PC-3 (cell line): ENCODE measurements around the gene HLF. TPM values are rescaled to one million over a fixed set of nuclear protein-coding genes. Genes with fewer than 3 reads are reported as not detected.
"Not testable (repeated sequence)": the region's sequence is repeated elsewhere in the genome, so short reads cannot be mapped to it uniquely, and the experiment has no call there.

Experiments
- ATAC-seq: fragments of 200-7000 bp; cut with Tn5 transposase; 2 replicates; pipeline ENCODE4 v1.9.1; 2020; ENCODE audit warnings: mild to moderate bottlenecking, moderate library complexity
- BruUV-seq: library from RNA; stranded (reverse); fragments of 400-500 nt; replicated peaks from 2 replicates; lab custom pipeline; 2021; lab: Mats Ljungman, UMichigan
- CTCF ChIA-PET: fragments of 300-600 bp; sonication (Branson Sonifier 250); formaldehyde crosslinking; loops from one replicate; lab custom pipeline; 2022; ENCODE audit warnings: antibody characterized with exemption; lab: Charles Lee
- POLR2A ChIA-PET: fragments of 300-600 bp; sonication (Branson Sonifier 250); formaldehyde crosslinking; loops from one replicate; lab custom pipeline; 2022; ENCODE audit warnings: antibody characterized with exemption; ENCODE audit not compliant: unreplicated experiment; lab: Charles Lee
- DNase-seq: peaks from one replicate; pipeline ENCODE4 v3.0.0-alpha.2; 2015
- H2AFZ ChIP-seq: fragments of 300-600 bp; sonication (generic); 2 replicates; pipeline ENCODE4 v1.6.0; 2016; ENCODE audit warnings: antibody characterized with exemption, low read length
- H3F3A ChIP-seq: fragments of 300-600 bp; sonication (generic); one replicate; pipeline ENCODE4 v1.6.0; 2017; ENCODE audit warnings: antibody characterized with exemption, low read length, control low read depth, mild to moderate bottlenecking; ENCODE audit not compliant: unreplicated experiment
- H3K27ac ChIP-seq: fragments of 300-600 bp; sonication (generic); 2 replicates; pipeline ENCODE4 v1.5.1; 2016; ENCODE audit warnings: mild to moderate bottlenecking, low read length
- H3K27me3 ChIP-seq: fragments of 300-600 bp; sonication (generic); 2 replicates; pipeline ENCODE4 v1.6.1; 2016; ENCODE audit warnings: low read length, mixed read lengths
- H3K36me3 ChIP-seq: fragments of 300-600 bp; sonication (generic); 2 replicates; pipeline ENCODE4 v1.6.1; 2016; ENCODE audit warnings: low read depth, mixed run types, low read length, mixed read lengths
- H3K4me1 ChIP-seq: fragments of 300-600 bp; sonication (generic); 2 replicates; pipeline ENCODE4 v1.5.1; 2016; ENCODE audit warnings: low read length; ENCODE audit not compliant: insufficient read depth
- H3K4me2 ChIP-seq: fragments of 300-600 bp; sonication (generic); 2 replicates; pipeline ENCODE4 v1.6.0; 2016; ENCODE audit warnings: low read length
- H3K4me3 ChIP-seq: fragments of 300-600 bp; sonication (generic); 2 replicates; pipeline ENCODE4 v1.5.1; 2016; ENCODE audit warnings: mild to moderate bottlenecking, low read length, mixed read lengths
- H3K79me2 ChIP-seq: fragments of 300-600 bp; sonication (generic); 2 replicates; pipeline ENCODE4 v1.6.1; 2017; ENCODE audit warnings: low read length, mixed read lengths
- H3K9ac ChIP-seq: fragments of 300-600 bp; sonication (generic); 2 replicates; pipeline ENCODE4 v1.6.0; 2016; ENCODE audit warnings: mild to moderate bottlenecking, low read length
- H3K9me2 ChIP-seq: fragments of 300-600 bp; sonication (generic); replicated peaks from 2 replicates; pipeline ENCODE4 v1.6.1; 2016; ENCODE audit warnings: mixed run types, low read length, mixed read lengths
- H3K9me3 ChIP-seq: fragments of 300-600 bp; sonication (generic); 2 replicates; pipeline ENCODE4 v1.6.1; 2016; ENCODE audit warnings: low read length, mixed read lengths
- H4K20me1 ChIP-seq: fragments of 300-600 bp; sonication (generic); 2 replicates; pipeline ENCODE4 v1.6.1; 2016; ENCODE audit warnings: low read length, mixed read lengths
- CTCF ChIP-seq: fragments of 300-600 bp; sonication (generic); conservative IDR thresholded peaks from 2 replicates; pipeline ENCODE4 v1.5.1; 2017; ENCODE audit warnings: antibody characterized with exemption, low read depth, mild to moderate bottlenecking, low read length
- EZH2 ChIP-seq: fragments of 300-600 bp; sonication (generic); IDR thresholded peaks from one replicate; pipeline ENCODE4 v1.6.1; 2017; ENCODE audit warnings: antibody characterized with exemption, mild to moderate bottlenecking, low read length; ENCODE audit not compliant: unreplicated experiment
- EZH2phosphoT487 ChIP-seq: fragments of 300-600 bp; sonication (generic); IDR thresholded peaks from 2 replicates; pipeline ENCODE4 v1.6.1; 2018; ENCODE audit warnings: mild to moderate bottlenecking, antibody characterized with exemption, low read length, borderline replicate concordance
- intact Hi-C: fragments of 100-400 bp; cut with micrococcal nuclease; formaldehyde crosslinking; loops from 2 replicates; pipeline ENCODE4 v1.9.0; 2023
- total RNA-seq: library from RNA; depleted of rRNA; stranded (reverse); fragments of >200 nt; gene quantifications from 2 replicates; pipeline ENCODE4 v1.2.3, GENCODE V29; 2014

Gene HLF
- total RNA-seq, 1 experiment from 2014 or later, result 0.66 TPM

GRCh38 chr17:55327225-55328088 lies 62.7 kb downstream of the HLF start:
- no peak overlapping the region for H3K27ac ChIP-seq
- ATAC-seq (peak; percentile 31), DNase-seq (peak; percentile 14)
- H3K4me1 ChIP-seq, result peaks cover 5% of the 10 kb centered on the region; the same call in 1 of the 2 replicates
- no peaks in the 10 kb centered on the region for H3K9me2 ChIP-seq
- H3K27me3 ChIP-seq, result no peaks in the 10 kb centered on the region
- H2AFZ ChIP-seq, result no peak overlapping the region
- POLR2A ChIA-PET, result no interaction called here
- H4K20me1 ChIP-seq, result no peaks in the 10 kb centered on the region
- intact Hi-C loops, result no loop called here
- TF ChIP-seq EZH2, result no peak
- TF ChIP-seq EZH2phosphoT487, result no peak
- TF ChIP-seq CTCF, result no peak
- no peak overlapping the region for H3K4me3 ChIP-seq
- BruUV-seq, result no TSS peak
- no peaks in the 10 kb centered on the region for H3F3A ChIP-seq
- no peaks in the 10 kb centered on the region for H3K36me3 ChIP-seq
- no peak overlapping the region for H3K9ac ChIP-seq
- no peaks in the 10 kb centered on the region for H3K9me3 ChIP-seq
- H3K4me2 ChIP-seq, result no peak overlapping the region
- H3K79me2 ChIP-seq, result no peaks in the 10 kb centered on the region
- CTCF ChIA-PET, result no interaction called here

- H3K4me3 ChIP-seq, H4K20me1 ChIP-seq, H3K9me2 ChIP-seq, intact Hi-C loops, H3K27me3 ChIP-seq, CTCF ChIA-PET, ATAC-seq, H3K36me3 ChIP-seq, POLR2A ChIA-PET, H3K9ac ChIP-seq, DNase-seq, H2AFZ ChIP-seq, H3K9me3 ChIP-seq, H3K4me2 ChIP-seq, H3F3A ChIP-seq, H3K79me2 ChIP-seq, BruUV-seq, H3K27ac ChIP-seq, H3K4me1 ChIP-seq: not testable (repeated sequence)
These were observed 63.8 kb downstream of the HLF start for GRCh38 chr17:55328514-55328913.

GRCh38 chr17:55330344-55330933 lies 65.7 kb downstream of the HLF start:
- no peak for TF ChIP-seq CTCF
- no peak for TF ChIP-seq EZH2
- no peak for TF ChIP-seq EZH2phosphoT487
- Histone ChIP-seq H3K9me3 (no peaks in the 10 kb centered on the region), H3K36me3 (no peaks in the 10 kb centered on the region), H3K9ac (no peak overlapping the region), H3K9me2 (no peaks in the 10 kb centered on the region), H4K20me1 (no peaks in the 10 kb centered on the region), H3K27me3 (no peaks in the 10 kb centered on the region), H3K4me3 (no peak overlapping the region), H3K79me2 (no peaks in the 10 kb centered on the region), H3K4me2 (no peak overlapping the region), H3K4me1 (peaks cover 5% of the 10 kb centered on the region; the same call in 1 of the 2 replicates), H3K27ac (no peak overlapping the region), H2AFZ (no peak overlapping the region), H3F3A (no peaks in the 10 kb centered on the region)
- ChIA-PET CTCF (no interaction called here), POLR2A (no interaction called here)
- DNase-seq (no peak), ATAC-seq (no peak)
- BruUV-seq, result no TSS peak
- intact Hi-C loops, result no loop called here
